IPS-15b (cell line): ENCODE results near the gene HIVEP3.

Experiments used
- H3K27me3 ChIP-seq: one replicate; pipeline ENCODE4 v1.6.1; 2013; ENCODE audit warnings: low read length; ENCODE audit not compliant: control insufficient read depth, insufficient read depth
- H3K36me3 ChIP-seq: one replicate; pipeline ENCODE4 v1.6.1; 2013; ENCODE audit warnings: low read length; ENCODE audit not compliant: control insufficient read depth, insufficient read depth
- H3K4me1 ChIP-seq: one replicate; pipeline ENCODE4 v1.6.1; 2013; ENCODE audit warnings: mild to moderate bottlenecking, low read length; ENCODE audit not compliant: control insufficient read depth, insufficient read depth
- H3K4me3 ChIP-seq: one replicate; pipeline ENCODE4 v1.5.1; 2013; ENCODE audit warnings: low read depth, low read length
- H3K9ac ChIP-seq: one replicate; pipeline ENCODE4 v1.6.1; 2013; ENCODE audit warnings: low read depth, mild to moderate bottlenecking, low read length
- H3K9me3 ChIP-seq: one replicate; pipeline ENCODE4 v1.6.1; 2013; ENCODE audit warnings: mild to moderate bottlenecking, low read length; ENCODE audit not compliant: control insufficient read depth, insufficient read depth

HIVEP3 gene

GRCh38 chr1:41622402-41622801 lies 296.3 kb downstream of the HIVEP3 start:
- no peaks in the 10 kb centered on the region for H3K36me3 ChIP-seq
- peaks cover 8% of the 10 kb centered on the region for H3K4me1 ChIP-seq
- no peaks in the 10 kb centered on the region for H3K27me3 ChIP-seq
- H3K4me3 ChIP-seq: no peak overlapping the region
- no peak overlapping the region for H3K9ac ChIP-seq
- no peaks in the 10 kb centered on the region for H3K9me3 ChIP-seq

DNA sequence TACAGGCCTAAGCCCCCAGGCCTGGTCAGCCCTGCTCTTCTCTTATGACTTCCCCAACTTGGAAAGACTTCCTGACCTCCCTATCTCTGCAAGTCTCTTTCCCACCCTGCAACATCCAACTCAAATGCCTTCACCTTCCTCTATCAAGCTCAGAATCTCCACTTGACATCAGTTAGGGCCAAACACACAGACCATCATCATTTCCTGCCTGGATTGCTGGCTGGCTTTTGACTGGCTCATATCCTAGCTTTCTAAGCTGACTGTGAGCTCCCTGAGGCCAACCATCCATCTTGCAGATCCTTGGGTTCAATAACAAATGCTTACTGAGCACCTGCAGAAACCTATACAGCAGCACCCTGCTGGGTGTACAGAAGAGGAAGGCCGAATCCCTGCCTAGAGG lies 296.9 kb downstream of the HIVEP3 start:
- Histone ChIP-seq H3K27me3 (no peaks in the 10 kb centered on the region), H3K9me3 (no peaks in the 10 kb centered on the region), H3K4me3 (no peak overlapping the region), H3K36me3 (no peaks in the 10 kb centered on the region), H3K9ac (no peak overlapping the region), H3K4me1 (peaks cover 8% of the 10 kb centered on the region)

DNA sequence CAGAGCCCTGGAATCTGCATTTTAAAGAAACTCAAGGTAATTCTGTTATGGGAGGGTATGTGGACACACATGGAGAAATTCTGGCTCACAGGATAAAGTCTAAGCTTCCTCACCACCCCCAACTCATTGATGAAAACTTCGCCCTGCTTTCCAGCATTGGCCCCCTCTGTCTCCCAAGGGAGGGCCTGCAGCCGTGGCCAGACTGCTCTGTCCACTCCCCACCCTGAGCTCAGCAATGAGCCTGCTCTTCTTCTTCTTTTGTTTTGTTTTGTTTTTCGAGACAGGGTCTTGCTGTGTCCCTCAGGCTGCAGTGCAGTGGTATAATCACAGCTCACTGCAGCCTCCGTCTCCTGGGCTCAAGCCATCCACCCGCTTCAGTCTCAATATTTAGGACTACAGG lies 297.5 kb downstream of the HIVEP3 start:
- no peak overlapping the region for H3K9ac ChIP-seq
- no peaks in the 10 kb centered on the region for H3K9me3 ChIP-seq
- H3K36me3 ChIP-seq: no peaks in the 10 kb centered on the region

GRCh38 chr1:41620365-41621169 lies 298.2 kb downstream of the HIVEP3 start:
- H3K9ac ChIP-seq: no peak overlapping the region
- no peaks in the 10 kb centered on the region for H3K9me3 ChIP-seq
- H3K4me3 ChIP-seq: no peak overlapping the region
- no peaks in the 10 kb centered on the region for H3K36me3 ChIP-seq
- H3K27me3 ChIP-seq: no peaks in the 10 kb centered on the region
- peaks cover 8% of the 10 kb centered on the region for H3K4me1 ChIP-seq

More for the DNA sequence above, 297.5 kb downstream of the HIVEP3 start:
- H3K4me1 ChIP-seq: peaks cover 8% of the 10 kb centered on the region
- H3K27me3 ChIP-seq: no peaks in the 10 kb centered on the region
- H3K4me3 ChIP-seq: no peak overlapping the region

DNA sequence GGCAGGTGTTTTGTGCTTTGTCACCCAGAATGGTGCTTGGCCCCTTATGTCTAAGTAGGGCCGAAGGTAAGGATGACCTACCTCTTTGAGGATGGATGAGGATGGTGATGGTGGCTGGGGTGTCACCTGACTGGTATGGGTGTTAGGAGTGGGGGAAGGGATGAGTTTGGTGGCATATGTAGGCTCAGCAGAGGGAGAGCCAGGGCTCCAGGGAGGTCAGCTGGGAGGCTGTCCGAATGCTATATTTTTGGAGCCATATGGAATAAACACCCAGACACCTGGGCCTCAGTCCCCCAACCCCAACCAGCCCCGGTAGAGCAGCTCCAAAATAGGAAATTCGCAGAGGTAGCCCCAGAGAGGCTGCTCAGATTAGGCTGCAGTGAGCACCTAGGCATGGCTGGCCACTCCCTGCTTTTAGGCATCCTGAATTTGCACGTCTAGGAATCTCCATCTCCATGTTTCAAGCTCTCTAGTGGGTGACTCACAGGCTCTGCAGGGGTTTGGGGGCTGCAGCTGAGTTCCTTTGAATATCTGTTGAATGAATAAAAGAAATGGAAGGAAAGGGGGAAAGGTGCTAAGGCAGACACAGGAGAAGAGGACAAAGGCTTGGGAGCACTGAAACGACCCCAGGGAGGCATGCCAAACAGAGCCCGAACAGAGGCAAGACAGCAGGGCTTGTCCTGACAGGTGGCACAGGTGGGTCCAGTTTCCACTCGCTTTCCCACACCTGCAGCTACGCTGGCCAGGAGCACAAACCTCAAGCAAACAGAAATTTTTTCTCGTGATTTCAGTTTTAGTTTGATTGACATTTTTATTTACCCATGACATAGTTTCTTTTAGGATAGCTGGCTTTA lies 299.0 kb downstream of the HIVEP3 start:
- Histone ChIP-seq H3K27me3 (no peaks in the 10 kb centered on the region), H3K4me3 (no peak overlapping the region), H3K9me3 (no peaks in the 10 kb centered on the region), H3K36me3 (no peaks in the 10 kb centered on the region), H3K9ac (no peak overlapping the region), H3K4me1 (peaks cover 8% of the 10 kb centered on the region)

DNA sequence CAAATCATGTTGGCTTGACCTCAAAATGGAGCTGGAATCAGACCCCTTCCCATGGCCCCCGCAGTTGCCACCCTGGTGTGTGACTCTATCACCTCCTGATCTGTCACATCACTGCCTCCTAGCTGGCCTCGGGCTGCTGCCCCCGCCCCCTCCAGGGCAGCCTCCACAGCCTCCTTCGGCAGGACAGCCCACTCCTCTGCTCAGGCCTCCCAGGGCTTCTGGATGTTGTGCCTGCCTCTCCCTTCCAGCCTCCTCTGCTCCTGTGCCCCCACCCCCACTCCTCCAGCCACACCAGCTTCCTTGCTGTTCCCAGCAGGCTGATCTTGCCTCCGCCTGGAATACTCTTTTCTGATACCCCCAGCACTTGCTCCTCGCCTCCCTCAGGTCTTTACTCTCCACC lies 299.9 kb downstream of the HIVEP3 start:
- Histone ChIP-seq H3K4me1 (peaks cover 8% of the 10 kb centered on the region), H3K36me3 (no peaks in the 10 kb centered on the region), H3K4me3 (no peak overlapping the region), H3K9me3 (no peaks in the 10 kb centered on the region), H3K27me3 (no peaks in the 10 kb centered on the region), H3K9ac (no peak overlapping the region)

- no peaks in the 10 kb centered on the region for H3K36me3 ChIP-seq
Observed at GRCh38 chr1:41618066-41618825, 300.5 kb downstream of the HIVEP3 start.

GRCh38 chr1:41617336-41617735 lies 301.4 kb downstream of the HIVEP3 start:
- Histone ChIP-seq H3K27me3 (no peaks in the 10 kb centered on the region), H3K4me3 (no peak overlapping the region), H3K9ac (no peak overlapping the region), H3K9me3 (no peaks in the 10 kb centered on the region), H3K36me3 (no peaks in the 10 kb centered on the region), H3K4me1 (peaks cover 8% of the 10 kb centered on the region)

More at GRCh38 chr1:41618066-41618825, 300.5 kb downstream of the HIVEP3 start:
- no peaks in the 10 kb centered on the region for H3K9me3 ChIP-seq
- H3K9ac ChIP-seq: no peak overlapping the region
- H3K4me1 ChIP-seq: peaks cover 8% of the 10 kb centered on the region
- no peaks in the 10 kb centered on the region for H3K27me3 ChIP-seq
- no peak overlapping the region for H3K4me3 ChIP-seq

GRCh38 chr1:41616563-41616962 lies 302.2 kb downstream of the HIVEP3 start:
- H3K27me3 ChIP-seq: no peaks in the 10 kb centered on the region
- no peak overlapping the region for H3K9ac ChIP-seq
- no peaks in the 10 kb centered on the region for H3K36me3 ChIP-seq
- H3K4me1 ChIP-seq: peaks cover 8% of the 10 kb centered on the region
- no peak overlapping the region for H3K4me3 ChIP-seq
- no peaks in the 10 kb centered on the region for H3K9me3 ChIP-seq

DNA sequence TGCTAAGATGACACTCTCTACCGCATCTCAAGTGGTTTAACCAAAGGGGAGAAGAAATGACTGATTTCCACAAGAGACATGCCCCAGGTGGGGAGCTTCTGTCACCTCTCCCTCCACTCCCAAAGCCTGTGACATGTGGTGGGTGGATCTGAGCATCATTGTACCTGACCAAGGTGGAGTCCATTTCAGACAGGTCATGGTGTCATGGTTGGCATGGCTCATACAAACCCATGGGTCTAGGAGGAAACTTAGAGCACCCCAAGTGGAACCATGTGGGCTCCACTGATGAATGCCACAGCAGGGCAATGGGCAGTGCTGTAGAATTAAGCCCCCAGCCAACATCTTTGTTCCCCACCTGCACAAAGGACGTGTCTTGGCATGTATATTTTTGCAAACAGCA lies 302.7 kb downstream of the HIVEP3 start:
- Histone ChIP-seq H3K4me3 (no peak overlapping the region), H3K4me1 (peaks cover 8% of the 10 kb centered on the region), H3K9ac (no peak overlapping the region), H3K9me3 (no peaks in the 10 kb centered on the region), H3K27me3 (no peaks in the 10 kb centered on the region), H3K36me3 (no peaks in the 10 kb centered on the region)

GRCh38 chr1:41615316-41615715 lies 303.4 kb downstream of the HIVEP3 start:
- no peaks in the 10 kb centered on the region for H3K27me3 ChIP-seq
- H3K36me3 ChIP-seq: no peaks in the 10 kb centered on the region
- no peaks in the 10 kb centered on the region for H3K9me3 ChIP-seq
- H3K9ac ChIP-seq: no peak overlapping the region
- no peak overlapping the region for H3K4me3 ChIP-seq
- peaks cover 5% of the 10 kb centered on the region for H3K4me1 ChIP-seq
